IPS-18a (cell line): ENCODE measurements around the gene CST7.

ENCODE experiments used
- H3K27ac ChIP-seq: one replicate; pipeline ENCODE4 v1.5.1; 2013; ENCODE audit warnings: low read length
- H3K27me3 ChIP-seq: one replicate; pipeline ENCODE4 v1.6.1; 2013; ENCODE audit warnings: mild to moderate bottlenecking, low read length; ENCODE audit not compliant: control insufficient read depth, insufficient read depth
- H3K36me3 ChIP-seq: one replicate; pipeline ENCODE4 v1.6.1; 2013; ENCODE audit warnings: low read depth, low read length; ENCODE audit not compliant: control insufficient read depth
- H3K4me1 ChIP-seq: one replicate; pipeline ENCODE4 v1.6.1; 2013; ENCODE audit warnings: low read depth, low read length; ENCODE audit not compliant: control insufficient read depth
- H3K4me3 ChIP-seq: one replicate; pipeline ENCODE4 v1.5.1; 2013; ENCODE audit warnings: low read length
- H3K9ac ChIP-seq: one replicate; pipeline ENCODE4 v1.6.1; 2013; ENCODE audit warnings: mild to moderate bottlenecking, low read length, moderate library complexity
- H3K9me3 ChIP-seq: one replicate; pipeline ENCODE4 v1.6.1; 2013; ENCODE audit warnings: low read depth, low read length; ENCODE audit not compliant: control insufficient read depth

The CST7 gene, protein sequence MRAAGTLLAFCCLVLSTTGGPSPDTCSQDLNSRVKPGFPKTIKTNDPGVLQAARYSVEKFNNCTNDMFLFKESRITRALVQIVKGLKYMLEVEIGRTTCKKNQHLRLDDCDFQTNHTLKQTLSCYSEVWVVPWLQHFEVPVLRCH

DNA sequence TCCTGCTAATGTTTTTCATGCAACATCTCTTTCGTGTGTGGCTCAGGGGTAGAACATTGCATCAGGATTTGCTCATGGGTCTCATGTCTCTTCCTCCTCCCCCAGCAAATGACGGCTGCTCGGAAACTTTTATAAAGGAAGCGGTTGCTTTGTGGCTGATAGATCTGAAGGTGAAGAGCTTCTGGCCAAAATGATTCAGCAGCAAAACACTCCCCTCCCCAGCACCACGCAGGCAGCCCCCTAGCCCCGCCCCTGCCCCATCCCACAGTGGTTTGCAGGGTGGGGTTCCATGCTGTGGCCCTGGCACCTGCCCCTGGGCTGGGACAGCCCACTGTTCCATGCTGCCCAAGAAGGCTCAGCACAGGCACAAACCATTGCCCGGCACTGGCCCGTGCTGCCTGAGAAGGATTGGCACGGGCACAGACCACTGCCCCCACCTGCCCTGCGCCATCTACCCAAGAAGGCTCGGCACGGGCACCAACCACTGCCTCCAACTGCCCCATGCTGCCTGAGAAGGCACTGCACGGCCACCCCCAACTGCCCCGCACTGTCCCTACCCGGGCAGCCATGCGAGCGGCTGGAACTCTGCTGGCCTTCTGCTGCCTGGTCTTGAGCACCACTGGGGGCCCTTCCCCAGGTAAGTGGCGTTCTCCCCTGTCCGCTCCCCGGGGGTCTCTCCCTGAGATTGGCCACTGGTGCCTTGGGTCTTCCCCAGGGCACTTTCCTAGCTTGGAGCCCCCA lies at the start of gene CST7:
Gene CST7, plus strand, starts transcription at position 331 of the 741 bp plus-strand sequence. Its CDS starts 237 bp downstream, at position 568.
- Histone ChIP-seq H3K36me3 (no peaks in the 10 kb centered on the region), H3K27ac (no peak within 1 kb of the TSS), H3K27me3 (no peaks in the 10 kb centered on the region), H3K4me1 (no peaks in the 10 kb centered on the region), H3K9me3 (no peaks in the 10 kb centered on the region), H3K9ac (no peak within 1 kb of the TSS), H3K4me3 (no peak within 1 kb of the TSS)

DNA sequence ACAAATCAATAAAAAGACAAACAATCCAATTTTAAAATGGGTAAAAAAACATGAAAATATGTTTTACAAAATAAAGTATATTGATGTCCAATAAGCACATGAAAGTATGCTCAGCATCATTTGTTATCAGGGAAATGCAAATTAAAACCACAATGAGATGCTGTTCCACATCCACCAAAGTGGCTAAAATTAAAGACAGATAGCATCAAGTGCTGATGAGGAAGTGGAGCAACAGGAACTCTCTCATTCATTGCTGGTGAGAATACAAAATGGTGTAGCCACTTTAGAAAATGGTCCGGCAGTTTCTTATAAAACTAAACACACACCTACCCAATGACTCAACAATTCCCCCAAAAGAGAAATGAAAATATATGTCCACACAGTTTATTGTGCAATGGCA lies 42.3 kb upstream of the CST7 start:
- peaks cover 7% of the 10 kb centered on the region for H3K9me3 ChIP-seq
- H3K4me3 ChIP-seq = no peak overlapping the region
- H3K36me3 ChIP-seq = no peaks in the 10 kb centered on the region
- no peak overlapping the region for H3K9ac ChIP-seq
- H3K4me1 ChIP-seq = peaks cover 5% of the 10 kb centered on the region
- no peak overlapping the region for H3K27ac ChIP-seq
- H3K27me3 ChIP-seq = no peaks in the 10 kb centered on the region

DNA sequence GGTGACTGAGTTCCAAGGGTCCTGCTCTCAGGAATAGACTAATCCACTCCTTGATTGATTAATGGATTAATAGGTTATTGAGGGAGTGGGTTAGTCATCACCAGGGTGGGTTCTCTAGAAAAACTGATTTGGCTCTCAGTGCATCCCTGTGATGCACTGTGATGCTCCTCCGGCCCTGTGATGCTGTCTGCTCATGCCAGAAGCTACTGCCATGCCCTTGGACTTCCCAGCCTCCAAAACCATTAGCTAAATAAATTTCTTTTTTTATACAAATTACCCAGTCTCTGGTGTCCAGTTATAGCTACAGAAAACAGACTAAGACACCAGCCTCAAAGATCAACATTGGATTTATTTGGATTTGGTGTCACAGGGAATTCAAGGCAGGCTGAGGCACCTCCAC lies 40.4 kb upstream of the CST7 start:
- peaks cover 5% of the 10 kb centered on the region for H3K4me1 ChIP-seq
- H3K27me3 ChIP-seq = no peaks in the 10 kb centered on the region
- no peak overlapping the region for H3K4me3 ChIP-seq
- H3K36me3 ChIP-seq = no peaks in the 10 kb centered on the region
- H3K27ac ChIP-seq = no peak overlapping the region
- H3K9ac ChIP-seq = no peak overlapping the region
- peaks cover 7% of the 10 kb centered on the region for H3K9me3 ChIP-seq

DNA sequence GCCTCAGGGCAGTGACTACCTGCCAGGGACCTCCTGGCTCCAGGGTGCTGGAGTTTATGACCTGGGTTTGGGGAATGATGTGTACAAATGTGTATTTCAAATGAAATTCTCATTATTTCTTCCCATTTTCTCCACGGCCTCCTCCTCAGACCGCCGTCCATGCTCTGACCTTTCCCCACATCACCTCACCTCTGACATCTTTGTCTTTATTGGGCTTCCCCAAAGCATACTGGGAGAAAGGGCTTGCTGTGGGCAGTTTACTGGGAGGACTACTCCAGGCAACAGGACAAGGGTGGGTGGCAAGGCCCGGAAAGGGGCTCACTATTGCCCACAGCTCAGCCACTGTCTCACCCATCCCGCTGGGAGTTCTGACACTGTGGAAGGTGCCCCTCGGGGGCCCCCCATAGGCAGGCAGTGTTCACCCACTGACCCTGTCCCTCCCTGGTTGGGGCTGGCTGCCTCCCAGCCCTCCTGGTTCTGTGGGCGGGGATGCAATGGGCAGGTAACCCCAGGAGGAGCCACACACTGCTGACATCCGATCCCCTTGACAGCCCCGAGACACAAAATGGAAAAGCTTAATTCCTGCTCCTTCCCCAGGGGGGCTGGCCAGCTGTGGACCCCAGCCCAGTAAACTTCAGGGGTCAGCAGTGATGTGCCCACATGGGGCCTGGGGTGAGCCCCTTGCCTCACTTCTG lies 39.8 kb upstream of the CST7 start:
- no peak overlapping the region for H3K4me3 ChIP-seq
- peaks cover 5% of the 10 kb centered on the region for H3K4me1 ChIP-seq
- H3K9ac ChIP-seq = no peak overlapping the region
- H3K27ac ChIP-seq = no peak overlapping the region
- H3K9me3 ChIP-seq = peaks cover 7% of the 10 kb centered on the region
- H3K36me3 ChIP-seq = no peaks in the 10 kb centered on the region
- H3K27me3 ChIP-seq = no peaks in the 10 kb centered on the region

DNA sequence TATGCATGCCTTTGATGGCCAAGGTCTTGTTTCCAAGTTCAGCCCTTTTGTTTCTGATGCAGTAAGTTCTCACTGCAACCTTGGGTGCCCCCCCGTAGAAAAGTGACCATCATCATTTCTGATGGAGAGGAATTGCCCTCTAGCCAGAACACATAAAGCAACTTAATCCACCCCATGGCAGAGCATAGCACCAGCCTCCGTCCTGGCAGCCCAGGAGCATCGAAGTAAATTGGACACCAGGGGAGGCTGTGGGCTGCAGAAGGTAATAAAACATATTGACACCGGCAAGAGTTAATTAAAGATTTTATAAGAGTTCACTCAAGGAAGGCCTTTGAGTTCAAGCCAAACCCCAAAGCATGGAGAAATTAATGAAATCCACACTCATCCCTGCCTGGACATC lies 39.2 kb upstream of the CST7 start:
- Histone ChIP-seq H3K9me3 (peaks cover 7% of the 10 kb centered on the region), H3K4me3 (no peak overlapping the region), H3K36me3 (no peaks in the 10 kb centered on the region), H3K27me3 (no peaks in the 10 kb centered on the region), H3K9ac (no peak overlapping the region), H3K4me1 (peaks cover 5% of the 10 kb centered on the region), H3K27ac (no peak overlapping the region)

DNA sequence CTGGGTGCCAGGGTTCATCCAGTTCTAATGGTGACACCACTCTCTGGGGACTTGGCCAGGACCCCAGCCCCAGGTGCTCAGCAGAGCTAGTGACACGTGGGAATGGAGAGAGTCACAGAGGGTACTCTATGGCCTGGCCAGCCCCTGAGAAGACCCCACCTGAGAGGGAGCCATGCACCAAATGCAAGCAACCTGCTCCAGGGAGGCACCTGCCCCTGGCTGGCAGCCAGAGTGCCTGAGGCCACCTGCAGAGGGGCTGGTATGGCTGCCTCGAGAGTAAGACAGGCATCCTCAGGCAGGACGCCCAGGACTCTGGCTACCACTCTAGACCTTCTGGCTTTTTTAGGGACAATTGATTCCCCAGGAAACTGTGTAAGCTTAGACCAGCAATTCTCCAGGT lies 38.6 kb upstream of the CST7 start:
- H3K9ac ChIP-seq = no peak overlapping the region
- no peaks in the 10 kb centered on the region for H3K36me3 ChIP-seq
- H3K27ac ChIP-seq = no peak overlapping the region
- H3K27me3 ChIP-seq = no peaks in the 10 kb centered on the region
- peaks cover 7% of the 10 kb centered on the region for H3K9me3 ChIP-seq
- peaks cover 5% of the 10 kb centered on the region for H3K4me1 ChIP-seq
- no peak overlapping the region for H3K4me3 ChIP-seq

DNA sequence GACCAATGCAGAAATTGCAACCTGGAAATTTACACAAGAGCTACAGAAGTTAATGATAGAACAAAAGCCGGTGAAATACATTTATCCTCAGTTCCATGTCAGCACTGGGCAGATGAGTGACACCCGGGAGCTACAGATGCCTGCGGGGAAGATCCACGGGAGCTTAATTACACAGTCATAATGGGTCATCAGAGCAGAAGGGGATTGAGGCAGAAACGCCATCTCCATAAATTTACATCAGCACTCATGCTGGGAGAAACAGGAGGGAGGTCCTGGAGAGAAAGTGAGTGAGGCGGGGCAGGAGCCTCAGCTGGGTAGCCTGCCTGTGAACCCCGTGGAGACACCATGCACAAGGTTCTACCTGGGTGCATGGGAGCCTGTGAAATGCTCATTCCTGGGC lies 37.6 kb upstream of the CST7 start:
- Histone ChIP-seq H3K27me3 (no peaks in the 10 kb centered on the region), H3K27ac (no peak overlapping the region), H3K4me3 (no peak overlapping the region), H3K9ac (no peak overlapping the region), H3K4me1 (peaks cover 5% of the 10 kb centered on the region), H3K36me3 (no peaks in the 10 kb centered on the region), H3K9me3 (peaks cover 7% of the 10 kb centered on the region)

DNA sequence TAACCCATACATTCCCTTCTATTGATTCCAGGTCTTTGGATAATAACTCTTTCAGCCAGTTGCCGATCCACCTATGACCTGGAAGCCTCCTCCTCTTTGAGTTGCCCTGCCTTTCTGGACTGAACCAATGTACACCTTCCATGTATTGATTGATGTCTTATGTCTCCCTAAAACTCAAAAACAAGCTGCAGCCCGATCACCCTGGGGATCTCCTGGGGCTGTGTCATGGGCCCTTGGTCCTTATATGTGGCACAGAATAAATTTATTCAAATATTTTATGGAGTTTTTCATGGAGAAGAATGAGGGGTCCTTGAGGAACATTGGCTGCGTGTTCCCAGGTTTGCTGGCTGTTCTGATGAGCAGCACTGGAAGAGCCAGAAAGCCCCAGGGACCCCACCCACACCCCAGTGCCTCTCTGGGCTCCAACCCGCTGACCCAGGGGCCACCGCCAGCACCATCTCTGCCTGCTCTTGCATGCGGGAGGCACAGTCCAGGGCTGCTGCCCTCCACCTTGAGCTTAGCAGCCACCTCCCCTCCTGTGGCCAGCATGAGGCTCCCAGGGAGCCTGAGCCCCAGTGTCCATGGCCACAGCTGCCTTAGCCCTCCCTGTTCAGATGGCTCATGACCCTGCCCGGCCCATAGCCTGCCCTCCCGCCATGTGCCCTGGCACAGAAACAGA lies 36.5 kb upstream of the CST7 start:
- no peak overlapping the region for H3K27ac ChIP-seq
- no peak overlapping the region for H3K9ac ChIP-seq
- H3K9me3 ChIP-seq = peaks cover 2% of the 10 kb centered on the region
- no peaks in the 10 kb centered on the region for H3K36me3 ChIP-seq
- no peaks in the 10 kb centered on the region for H3K27me3 ChIP-seq
- H3K4me1 ChIP-seq = peaks cover 5% of the 10 kb centered on the region
- no peak overlapping the region for H3K4me3 ChIP-seq

DNA sequence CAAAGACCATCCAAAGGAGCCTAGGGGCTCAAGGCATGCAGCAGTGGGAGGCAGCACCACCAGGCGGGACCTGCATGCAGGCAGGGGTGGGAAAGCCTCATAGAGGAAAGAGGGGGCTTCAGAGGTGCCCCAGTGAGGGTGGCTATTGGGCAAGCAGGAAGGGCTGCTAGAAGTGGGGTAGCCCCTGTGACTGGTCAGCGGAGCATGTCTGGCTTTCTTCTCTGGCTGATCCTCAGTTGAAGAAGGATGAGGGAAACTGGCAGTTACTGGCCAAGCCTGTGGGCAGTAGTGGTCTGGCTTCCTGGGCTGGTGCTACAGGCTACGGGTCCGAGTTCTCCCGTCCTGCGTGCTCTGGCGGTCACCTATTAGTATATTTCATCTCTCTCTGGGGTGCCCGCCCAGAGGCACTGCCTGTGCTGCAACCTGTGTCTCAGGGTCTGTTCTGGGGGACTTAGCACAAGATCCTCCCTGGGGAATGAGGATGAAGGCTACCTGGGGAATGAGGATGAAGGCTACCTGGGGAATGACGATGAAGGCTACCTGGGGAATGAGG lies 35.9 kb upstream of the CST7 start:
- Histone ChIP-seq H3K36me3 (no peaks in the 10 kb centered on the region), H3K27me3 (no peaks in the 10 kb centered on the region), H3K9ac (no peak overlapping the region), H3K27ac (no peak overlapping the region), H3K4me1 (peaks cover 5% of the 10 kb centered on the region), H3K9me3 (peaks cover 2% of the 10 kb centered on the region), H3K4me3 (no peak overlapping the region)

DNA sequence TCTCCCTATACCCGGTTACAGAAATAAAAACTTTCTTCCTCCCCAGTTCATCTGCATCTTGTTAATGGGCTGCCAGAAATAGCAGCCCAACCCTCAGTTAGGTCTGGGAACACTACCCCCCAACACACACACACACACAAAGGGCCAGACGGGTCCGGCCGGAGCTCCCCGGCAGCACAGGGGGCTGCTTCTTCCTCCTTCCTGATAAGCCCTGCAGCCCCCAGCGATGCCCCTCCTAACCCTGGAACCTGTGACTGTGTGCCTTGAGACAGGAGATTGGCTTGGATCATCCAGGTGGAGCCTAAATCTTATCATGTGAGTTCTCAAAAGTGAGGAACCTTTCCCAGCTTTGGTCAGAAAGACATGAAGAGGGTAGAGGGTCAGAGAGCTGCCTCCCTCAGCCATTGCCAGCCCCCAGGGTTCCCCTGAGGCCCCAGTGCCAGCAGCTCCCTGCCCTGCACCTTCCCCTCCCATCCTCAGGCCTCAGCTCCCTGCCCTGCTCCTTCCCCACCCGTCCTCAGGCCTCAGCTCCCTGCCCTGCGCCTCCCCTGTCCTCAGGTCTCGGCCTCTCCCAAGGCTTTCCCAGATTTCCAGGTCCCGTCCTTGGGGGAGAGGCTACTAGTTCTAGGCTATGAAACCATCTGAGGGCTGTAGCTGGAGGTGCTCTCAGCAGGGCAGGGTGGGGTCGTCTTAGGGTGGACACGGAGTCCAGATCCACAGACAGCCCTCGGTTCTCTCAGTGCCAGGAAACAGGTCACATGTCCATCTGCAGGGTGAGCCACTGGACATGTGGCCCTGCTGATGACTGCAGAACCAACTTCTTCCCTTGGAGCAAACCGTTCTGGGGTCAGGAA lies 34.5 kb upstream of the CST7 start:
- Histone ChIP-seq H3K4me1 (peaks cover 5% of the 10 kb centered on the region), H3K36me3 (no peaks in the 10 kb centered on the region), H3K9ac (no peak overlapping the region), H3K27me3 (no peaks in the 10 kb centered on the region), H3K27ac (no peak overlapping the region), H3K9me3 (no peaks in the 10 kb centered on the region), H3K4me3 (no peak overlapping the region)

DNA sequence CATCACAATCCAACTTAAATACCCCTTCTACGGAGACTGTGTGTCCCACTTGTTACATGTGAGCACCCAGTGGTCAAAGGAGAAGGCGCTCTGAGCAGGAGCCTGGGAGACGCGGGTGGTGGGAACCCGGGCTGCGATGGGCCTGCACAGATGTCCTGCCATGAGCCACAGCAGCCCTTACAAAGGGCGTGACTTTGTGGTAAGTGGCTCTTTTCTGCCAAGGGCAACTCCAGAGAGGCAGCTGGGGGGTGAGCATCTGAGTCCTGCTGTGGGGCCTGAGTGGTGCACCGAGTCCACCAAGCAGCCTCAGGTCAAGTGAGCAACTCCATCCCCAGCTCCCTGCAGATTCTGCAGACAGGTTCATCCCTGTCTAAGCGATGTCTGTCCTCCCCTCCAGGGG lies 33.6 kb upstream of the CST7 start:
- Histone ChIP-seq H3K9ac (no peak overlapping the region), H3K4me1 (peaks cover 5% of the 10 kb centered on the region), H3K36me3 (no peaks in the 10 kb centered on the region), H3K4me3 (no peak overlapping the region), H3K27me3 (no peaks in the 10 kb centered on the region), H3K9me3 (no peaks in the 10 kb centered on the region), H3K27ac (no peak overlapping the region)
